Vagina (tissue), 2 donors: Measurements from ENCODE around the gene NR1H4.

Experiments used
- POLR2A ChIP-seq, 2 donors: fragments of 450-650 bp; IDR thresholded peaks; one replicate each; pipeline ENCODE4 v1.6.1; 2017; ENCODE audit warnings: antibody characterized with exemption in 2 of 2, mild to moderate bottlenecking in 2 of 2, moderate library complexity in 2 of 2
- TF ChIP-seq, protein P1 (sequence below), 3 experiments: fragments of 450-650 bp in 2 of 3; fragments of 200-600 bp in 1 of 3; sonication (generic) in 1 of 3; IDR thresholded peaks; one replicate each; pipeline ENCODE4 v1.5.1; 2017 to 2019; ENCODE audit warnings: antibody characterized with exemption in 3 of 3, mild to moderate bottlenecking in 2 of 3, moderate library complexity in 2 of 3

GRCh38 chr12:100564905-100565467, 91.3 kb downstream of the NR1H4 start:
- TF ChIP-seq, protein P1, sequence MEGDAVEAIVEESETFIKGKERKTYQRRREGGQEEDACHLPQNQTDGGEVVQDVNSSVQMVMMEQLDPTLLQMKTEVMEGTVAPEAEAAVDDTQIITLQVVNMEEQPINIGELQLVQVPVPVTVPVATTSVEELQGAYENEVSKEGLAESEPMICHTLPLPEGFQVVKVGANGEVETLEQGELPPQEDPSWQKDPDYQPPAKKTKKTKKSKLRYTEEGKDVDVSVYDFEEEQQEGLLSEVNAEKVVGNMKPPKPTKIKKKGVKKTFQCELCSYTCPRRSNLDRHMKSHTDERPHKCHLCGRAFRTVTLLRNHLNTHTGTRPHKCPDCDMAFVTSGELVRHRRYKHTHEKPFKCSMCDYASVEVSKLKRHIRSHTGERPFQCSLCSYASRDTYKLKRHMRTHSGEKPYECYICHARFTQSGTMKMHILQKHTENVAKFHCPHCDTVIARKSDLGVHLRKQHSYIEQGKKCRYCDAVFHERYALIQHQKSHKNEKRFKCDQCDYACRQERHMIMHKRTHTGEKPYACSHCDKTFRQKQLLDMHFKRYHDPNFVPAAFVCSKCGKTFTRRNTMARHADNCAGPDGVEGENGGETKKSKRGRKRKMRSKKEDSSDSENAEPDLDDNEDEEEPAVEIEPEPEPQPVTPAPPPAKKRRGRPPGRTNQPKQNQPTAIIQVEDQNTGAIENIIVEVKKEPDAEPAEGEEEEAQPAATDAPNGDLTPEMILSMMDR (IDR thresholded peaks at IDR 0.05) = no peak
- no peak for TF ChIP-seq POLR2A (IDR thresholded peaks at IDR 0.05)
